Measurements from ENCODE around the gene TTLL5. TPM values are rescaled to one million over a fixed set of nuclear protein-coding genes. Genes with fewer than 3 reads are reported as not detected.
A peak's percentile ranks its signal among the peaks of the same experiment; 100 is the strongest.

TTLL5 gene
- total RNA-seq, 2 donors from 2014 or later, result 32.1 to 83.3 TPM

GRCh38 chr14:75859746-75860145 is 198.7 kb downstream of the TTLL5 start:
- Mint-ChIP-seq H3K4me3 (no peak overlapping the region), H3K27me3 (no peaks in the 10 kb centered on the region), H3K4me1 (ENCODE audit: low read depth in 2 of 2) (peaks cover 3 to 7% of the 10 kb centered on the region in 2 donors), H3K36me3 (no peaks in the 10 kb centered on the region), H3K9me3 (no peaks in the 10 kb centered on the region), H3K27ac (no peak overlapping the region)
- DNase-seq (ENCODE audit: low spot score) (no peak), ATAC-seq (no peak)

- no peak overlapping the region for H3K27ac Mint-ChIP-seq
- H3K36me3 Mint-ChIP-seq, result no peaks in the 10 kb centered on the region
- H3K27me3 Mint-ChIP-seq, result no peaks in the 10 kb centered on the region
- H3K4me1 Mint-ChIP-seq (ENCODE audit: low read depth in 2 of 2), result peaks cover 3 to 7% of the 10 kb centered on the region in 2 donors
- no peak overlapping the region for H3K4me3 Mint-ChIP-seq
- ATAC-seq (no peak), DNase-seq (ENCODE audit: low spot score) (no peak)
- no peaks in the 10 kb centered on the region for H3K9me3 Mint-ChIP-seq
These were observed 199.6 kb downstream of the TTLL5 start for GRCh38 chr14:75860561-75861160.

GRCh38 chr14:75861161-75861621 is 200.1 kb downstream of the TTLL5 start:
- H3K27me3 Mint-ChIP-seq, result no peaks in the 10 kb centered on the region
- DNase-seq (ENCODE audit: low spot score), result no peak
- no peaks in the 10 kb centered on the region for H3K36me3 Mint-ChIP-seq
- H3K4me3 Mint-ChIP-seq, result no peak overlapping the region
- peaks cover 3 to 7% of the 10 kb centered on the region in 2 donors for H3K4me1 Mint-ChIP-seq (ENCODE audit: low read depth in 2 of 2)
- H3K27ac Mint-ChIP-seq, result no peak overlapping the region
- no peak for ATAC-seq
- H3K9me3 Mint-ChIP-seq, result no peaks in the 10 kb centered on the region

GRCh38 chr14:75863221-75863620 is 202.2 kb downstream of the TTLL5 start:
- no peaks in the 10 kb centered on the region for H3K9me3 Mint-ChIP-seq
- H3K27me3 Mint-ChIP-seq, result no peaks in the 10 kb centered on the region
- peaks cover under 1% of the 10 kb centered on the region for H3K36me3 Mint-ChIP-seq
- H3K27ac Mint-ChIP-seq, result no peak overlapping the region
- ATAC-seq (no peak), DNase-seq (ENCODE audit: low spot score) (no peak)
- H3K4me1 Mint-ChIP-seq (ENCODE audit: low read depth in 2 of 2), result peaks cover 3 to 7% of the 10 kb centered on the region in 2 donors
- no peak overlapping the region for H3K4me3 Mint-ChIP-seq

GRCh38 chr14:75864352-75864751 is 203.3 kb downstream of the TTLL5 start:
- Mint-ChIP-seq H3K27me3 (no peaks in the 10 kb centered on the region), H3K27ac (no peak overlapping the region), H3K4me3 (no peak overlapping the region), H3K9me3 (no peaks in the 10 kb centered on the region), H3K36me3 (peaks cover 4% of the 10 kb centered on the region), H3K4me1 (ENCODE audit: low read depth in 2 of 2) (peaks cover 3 to 7% of the 10 kb centered on the region in 2 donors)
- ATAC-seq, result no peak
- DNase-seq (ENCODE audit: low spot score), result no peak

GRCh38 chr14:75865531-75865930 is 204.5 kb downstream of the TTLL5 start:
- Mint-ChIP-seq H3K27ac (no peak overlapping the region), H3K4me3 (no peak overlapping the region), H3K27me3 (no peaks in the 10 kb centered on the region), H3K36me3 (peaks cover 4% of the 10 kb centered on the region), H3K4me1 (ENCODE audit: low read depth in 2 of 2) (peaks cover 3 to 6% of the 10 kb centered on the region in 2 donors), H3K9me3 (no peaks in the 10 kb centered on the region)
- no peak for DNase-seq (ENCODE audit: low spot score)
- ATAC-seq, result no peak

GRCh38 chr14:75866970-75867369 is 205.9 kb downstream of the TTLL5 start:
- no peak for DNase-seq (ENCODE audit: low spot score)
- Mint-ChIP-seq H3K27ac (no peak overlapping the region), H3K9me3 (no peaks in the 10 kb centered on the region), H3K36me3 (peaks cover 4% of the 10 kb centered on the region), H3K4me1 (ENCODE audit: low read depth in 2 of 2) (no peaks in the 10 kb centered on the region), H3K27me3 (no peaks in the 10 kb centered on the region), H3K4me3 (no peak overlapping the region)
- no peak for ATAC-seq

GRCh38 chr14:75871181-75871880 is 210.3 kb downstream of the TTLL5 start:
- H3K4me3 Mint-ChIP-seq, result no peak overlapping the region
- peaks cover 8 to 12% of the 10 kb centered on the region in 2 donors for H3K4me1 Mint-ChIP-seq (ENCODE audit: low read depth in 2 of 2)
- DNase-seq (ENCODE audit: low spot score) (no peak), ATAC-seq (no peak)
- H3K9me3 Mint-ChIP-seq, result no peaks in the 10 kb centered on the region
- peaks cover 4% of the 10 kb centered on the region for H3K36me3 Mint-ChIP-seq
- no peaks in the 10 kb centered on the region for H3K27me3 Mint-ChIP-seq
- H3K27ac Mint-ChIP-seq, result no peak overlapping the region

GRCh38 chr14:75875958-75876357 is 214.9 kb downstream of the TTLL5 start:
- no peaks in the 10 kb centered on the region for H3K36me3 Mint-ChIP-seq
- DNase-seq (ENCODE audit: low spot score) (no peak), ATAC-seq (peak; percentile 91)
- peaks cover 13 to 25% of the 10 kb centered on the region in 2 donors for H3K4me1 Mint-ChIP-seq (ENCODE audit: low read depth in 2 of 2)
- H3K27me3 Mint-ChIP-seq, result no peaks in the 10 kb centered on the region
- H3K4me3 Mint-ChIP-seq, result no peak overlapping the region
- H3K27ac Mint-ChIP-seq, result no peak overlapping the region
- H3K9me3 Mint-ChIP-seq, result no peaks in the 10 kb centered on the region

- H3K27me3 Mint-ChIP-seq, result no peaks in the 10 kb centered on the region
- ATAC-seq (no peak), DNase-seq (ENCODE audit: low spot score) (no peak)
- no peak overlapping the region for H3K4me3 Mint-ChIP-seq
- no peak overlapping the region for H3K27ac Mint-ChIP-seq
- no peaks in the 10 kb centered on the region for H3K9me3 Mint-ChIP-seq
- peaks cover 13 to 25% of the 10 kb centered on the region in 2 donors for H3K4me1 Mint-ChIP-seq (ENCODE audit: low read depth in 2 of 2)
- no peaks in the 10 kb centered on the region for H3K36me3 Mint-ChIP-seq
These were observed 215.5 kb downstream of the TTLL5 start for GRCh38 chr14:75876530-75876929.

- Mint-ChIP-seq H3K9me3 (no peaks in the 10 kb centered on the region), H3K4me3 (no peak overlapping the region), H3K36me3 (no peaks in the 10 kb centered on the region), H3K4me1 (ENCODE audit: low read depth in 2 of 2) (peaks cover 15 to 25% of the 10 kb centered on the region in 2 donors), H3K27ac (no peak overlapping the region), H3K27me3 (no peaks in the 10 kb centered on the region)
- DNase-seq (ENCODE audit: low spot score), result no peak
- ATAC-seq, result no peak
These were observed 216.2 kb downstream of the TTLL5 start for GRCh38 chr14:75877292-75877691.

- DNase-seq (ENCODE audit: low spot score), result no peak
- Mint-ChIP-seq H3K27ac (no peak overlapping the region), H3K9me3 (no peaks in the 10 kb centered on the region), H3K27me3 (no peaks in the 10 kb centered on the region), H3K4me1 (ENCODE audit: low read depth in 2 of 2) (peaks cover 15 to 25% of the 10 kb centered on the region in 2 donors), H3K4me3 (no peak overlapping the region), H3K36me3 (no peaks in the 10 kb centered on the region)
- no peak for ATAC-seq
These were observed 216.8 kb downstream of the TTLL5 start for GRCh38 chr14:75877884-75878283.

- Mint-ChIP-seq H3K27me3 (no peaks in the 10 kb centered on the region), H3K36me3 (no peaks in the 10 kb centered on the region), H3K27ac (no peak overlapping the region), H3K4me1 (ENCODE audit: low read depth in 2 of 2) (peaks cover 15 to 25% of the 10 kb centered on the region in 2 donors), H3K9me3 (no peaks in the 10 kb centered on the region), H3K4me3 (no peak overlapping the region)
- DNase-seq (ENCODE audit: low spot score), result no peak
- peak in 1 of 2 donors; percentile 78 for ATAC-seq
These were observed 218.0 kb downstream of the TTLL5 start for GRCh38 chr14:75879031-75879430.

- H3K4me1 Mint-ChIP-seq (ENCODE audit: low read depth in 2 of 2), result peaks cover 11 to 25% of the 10 kb centered on the region in 2 donors
- no peak overlapping the region for H3K27ac Mint-ChIP-seq
- DNase-seq (ENCODE audit: low spot score) (no peak), ATAC-seq (no peak)
- H3K4me3 Mint-ChIP-seq, result no peak overlapping the region
- no peaks in the 10 kb centered on the region for H3K27me3 Mint-ChIP-seq
- H3K9me3 Mint-ChIP-seq, result no peaks in the 10 kb centered on the region
- H3K36me3 Mint-ChIP-seq, result no peaks in the 10 kb centered on the region
These were observed 219.5 kb downstream of the TTLL5 start for GRCh38 chr14:75880512-75880911.

All from natural killer cell treated with Interleukin-12 subunit alpha and Interleukin-12 subunit beta and Interleukin-15 and Interleukin-18, amount 100 ng/mL, for 72 hours (primary cell).